ACC112 (cell line): ENCODE measurements around the gene DCP2.
"Not testable (repeated sequence)": the region's sequence is repeated elsewhere in the genome, so short reads cannot be mapped to it uniquely, and the experiment has no call there.

Source experiments
- H2AFZ ChIP-seq: fragments of 200-600 bp; sonication (generic); one replicate; pipeline ENCODE4 v1.6.0; 2017; ENCODE audit warnings: antibody characterized with exemption, low read length; ENCODE audit not compliant: unreplicated experiment
- H3K27ac ChIP-seq: fragments of 200-600 bp; sonication (generic); 2 replicates; pipeline ENCODE4 v1.5.1; 2014; ENCODE audit warnings: low read depth, mild to moderate bottlenecking, antibody characterized with exemption, low read length, moderate library complexity
- H3K27me3 ChIP-seq: fragments of 200-600 bp; sonication (generic); 2 replicates; pipeline ENCODE4 v1.6.1; 2014; ENCODE audit warnings: mild to moderate bottlenecking, antibody characterized with exemption, low read length, moderate library complexity, mixed read lengths; ENCODE audit not compliant: insufficient read depth
- H3K36me3 ChIP-seq: fragments of 200-600 bp; sonication (generic); 2 replicates; pipeline ENCODE4 v1.6.1; 2016; ENCODE audit warnings: mild to moderate bottlenecking, antibody characterized with exemption, low read length, moderate library complexity, mixed read lengths; ENCODE audit not compliant: insufficient read depth
- H3K4me1 ChIP-seq: fragments of 200-600 bp; sonication (generic); one replicate; pipeline ENCODE4 v1.6.1; 2016; ENCODE audit warnings: low read length, mixed read lengths; ENCODE audit not compliant: insufficient read depth, unreplicated experiment, control insufficient read depth
- H3K4me3 ChIP-seq: fragments of 200-600 bp; sonication (generic); 2 replicates; pipeline ENCODE4 v1.5.1; 2014; ENCODE audit warnings: mild to moderate bottlenecking, low read depth, low read length
- H3K79me2 ChIP-seq: fragments of 200-600 bp; sonication (generic); one replicate; pipeline ENCODE4 v1.6.0; 2016; ENCODE audit warnings: low read length; ENCODE audit not compliant: control insufficient read depth, unreplicated experiment, insufficient read depth

Gene DCP2

DNA sequence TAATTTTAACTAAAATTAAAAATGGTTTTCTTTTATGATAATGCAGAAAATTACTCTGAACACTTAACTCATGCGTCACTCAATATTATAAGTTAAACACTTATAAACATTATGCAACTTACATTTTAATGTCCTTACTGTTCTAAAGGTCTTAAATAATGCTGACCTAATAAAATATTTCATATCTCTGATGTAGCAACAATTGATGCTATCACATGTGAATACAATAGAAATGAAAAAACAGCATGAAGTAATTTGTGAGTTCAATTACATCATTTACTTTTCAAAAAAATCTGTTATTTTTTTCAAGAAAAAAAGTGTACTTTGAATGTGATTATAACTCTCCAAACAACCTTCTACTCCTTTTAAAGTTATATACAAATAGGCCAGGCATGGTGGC is 28.1 kb upstream of the DCP2 start:
- no peak overlapping the region for H2AFZ ChIP-seq
- H3K27me3 ChIP-seq: no peaks in the 10 kb centered on the region
- H3K27ac ChIP-seq: no peak overlapping the region
- H3K79me2 ChIP-seq: no peaks in the 10 kb centered on the region
- no peak overlapping the region for H3K4me3 ChIP-seq
- H3K4me1 ChIP-seq: no peaks in the 10 kb centered on the region
- no peaks in the 10 kb centered on the region for H3K36me3 ChIP-seq

DNA sequence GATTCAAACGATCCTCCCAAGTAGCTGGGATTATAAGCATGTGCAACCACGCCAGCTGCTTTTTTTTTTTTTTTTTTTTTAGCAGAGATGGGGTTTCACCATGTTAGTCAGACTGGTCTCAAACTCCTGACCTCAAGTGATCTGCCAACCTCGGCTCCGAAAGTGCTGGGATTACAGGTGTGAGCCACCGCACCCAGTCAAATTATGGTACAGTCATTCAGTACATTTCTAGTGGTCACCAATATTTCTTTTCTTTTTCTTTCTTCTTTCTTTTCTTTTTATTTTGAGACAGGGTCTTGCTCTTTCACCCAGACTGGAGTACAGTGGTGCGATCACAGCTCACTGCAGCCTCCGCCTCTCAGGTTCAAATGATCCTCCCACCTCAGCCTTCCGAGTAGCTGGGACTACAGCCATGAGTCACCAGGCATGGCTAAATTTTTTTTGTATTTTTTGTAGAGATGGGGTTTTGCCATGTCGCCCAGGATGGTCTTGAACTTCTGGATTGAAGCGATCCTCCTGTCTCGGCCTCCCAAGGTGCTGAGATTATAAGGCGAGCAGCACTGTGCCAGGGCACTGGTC is 25.4 kb upstream of the DCP2 start:
- no peak overlapping the region for H2AFZ ChIP-seq
- H3K27ac ChIP-seq: no peak overlapping the region
- H3K79me2 ChIP-seq: no peaks in the 10 kb centered on the region
- H3K36me3 ChIP-seq: no peaks in the 10 kb centered on the region
- H3K4me1 ChIP-seq: no peaks in the 10 kb centered on the region
- no peak overlapping the region for H3K4me3 ChIP-seq
- no peaks in the 10 kb centered on the region for H3K27me3 ChIP-seq

DNA sequence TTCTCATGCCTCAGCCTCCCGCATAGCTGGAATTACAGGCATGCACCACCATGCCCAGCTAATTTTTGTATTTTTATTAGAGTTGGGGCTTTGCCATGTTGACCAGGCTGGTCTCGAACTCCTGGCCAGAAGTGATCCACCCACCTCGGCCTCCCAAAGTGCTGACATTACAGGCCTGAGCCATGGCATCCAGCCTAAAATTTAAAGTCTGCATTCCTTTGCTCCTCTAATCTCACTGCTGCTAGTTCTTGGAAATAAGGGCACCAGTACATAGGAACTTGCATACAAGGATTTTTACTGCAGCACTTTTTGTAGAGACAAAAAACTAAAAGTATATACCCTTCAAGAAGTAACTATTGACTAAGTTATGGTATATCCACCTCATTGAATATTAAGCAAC is 20.0 kb upstream of the DCP2 start:
- H3K27me3 ChIP-seq: no peaks in the 10 kb centered on the region
- no peaks in the 10 kb centered on the region for H3K36me3 ChIP-seq
- H2AFZ ChIP-seq: no peak overlapping the region
- no peak overlapping the region for H3K4me3 ChIP-seq
- H3K4me1 ChIP-seq: peaks cover 41% of the 10 kb centered on the region
- H3K27ac ChIP-seq: no peak overlapping the region
- no peaks in the 10 kb centered on the region for H3K79me2 ChIP-seq

DNA sequence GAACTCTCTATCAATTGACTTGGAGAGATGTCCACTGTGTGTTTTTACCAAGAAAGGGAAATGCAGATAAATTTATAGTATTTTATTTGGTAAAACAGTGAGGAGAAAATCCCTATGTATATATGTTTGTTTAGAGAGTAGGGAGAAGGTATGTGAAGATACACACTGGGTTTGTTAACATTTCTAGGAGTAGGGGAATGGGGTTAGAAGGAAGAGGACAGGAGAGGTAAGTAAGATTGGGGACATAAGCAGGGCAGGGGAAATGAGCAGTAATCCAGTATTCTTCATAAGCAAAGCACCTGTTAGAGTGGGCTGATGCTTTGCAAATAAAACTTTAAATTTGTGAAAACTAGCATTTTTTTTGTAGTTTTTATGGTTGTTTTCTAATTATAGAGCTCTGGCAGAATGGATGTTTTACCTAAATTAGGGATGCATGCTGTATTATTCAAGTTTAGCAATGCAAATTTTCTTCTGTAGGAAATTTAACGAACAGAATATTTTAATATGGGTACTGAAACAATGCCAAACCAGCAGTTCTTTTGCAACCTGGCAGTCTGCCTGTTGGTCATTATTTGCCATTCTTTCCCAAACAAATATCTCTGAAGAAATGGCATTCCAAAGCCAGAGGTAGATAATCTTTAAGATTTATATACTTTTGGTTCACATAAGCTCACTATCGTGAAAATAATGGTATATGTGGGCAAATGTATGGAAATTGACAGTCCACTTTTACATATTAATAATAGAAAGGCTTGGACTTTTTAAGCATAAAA is 19.4 kb upstream of the DCP2 start:
- Histone ChIP-seq H3K27ac (no peak overlapping the region), H2AFZ (no peak overlapping the region), H3K79me2 (no peaks in the 10 kb centered on the region), H3K27me3 (no peaks in the 10 kb centered on the region), H3K36me3 (no peaks in the 10 kb centered on the region), H3K4me3 (no peak overlapping the region), H3K4me1 (peaks cover 41% of the 10 kb centered on the region)

DNA sequence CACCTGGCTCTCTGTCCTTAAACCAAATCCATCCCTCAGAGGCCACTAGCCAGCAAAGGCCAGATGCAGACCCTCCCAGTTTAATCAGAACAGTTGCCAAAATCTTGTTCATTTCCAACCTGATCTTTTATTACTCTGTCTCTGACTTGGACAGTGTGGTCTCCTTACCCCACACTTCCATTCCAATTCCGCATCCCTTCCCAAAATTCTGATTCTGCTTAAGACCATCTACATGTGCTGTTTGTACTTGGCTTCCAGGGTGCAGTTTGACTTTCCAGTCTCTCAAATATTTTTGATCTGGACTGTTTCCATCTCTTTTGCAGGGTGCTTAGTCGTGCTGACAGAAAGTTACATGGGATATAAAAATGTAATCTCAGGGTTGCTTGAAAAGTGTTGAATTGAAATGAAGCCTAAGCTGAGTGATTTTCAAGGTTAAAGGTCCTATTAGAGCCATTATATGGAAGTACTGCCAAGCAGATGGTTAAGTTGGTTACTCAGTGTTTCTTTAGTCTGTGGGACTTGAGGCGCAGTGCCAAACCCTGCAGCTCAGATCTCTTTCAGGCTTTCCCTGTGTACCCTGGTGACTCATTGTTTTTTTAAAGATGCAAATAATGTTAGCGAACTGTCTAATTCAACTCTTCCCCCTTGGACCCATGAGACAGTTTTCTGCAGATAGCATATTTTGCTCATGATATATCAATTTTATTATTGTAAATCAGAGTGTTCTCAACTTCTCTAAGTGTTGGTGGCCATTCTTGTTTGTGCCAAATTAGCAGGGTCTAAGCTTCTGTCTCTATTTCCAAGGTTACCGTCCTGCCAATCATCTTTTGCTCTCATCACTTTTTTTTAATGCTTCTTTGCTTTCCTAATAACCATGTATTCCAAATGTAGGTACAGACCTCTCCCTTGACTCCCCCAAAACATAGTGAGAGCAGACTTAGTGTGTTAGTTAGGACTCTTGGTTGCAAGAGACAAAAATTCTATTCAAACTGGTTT is 18.2 kb upstream of the DCP2 start:
- Histone ChIP-seq H3K79me2 (no peaks in the 10 kb centered on the region), H3K27me3 (no peaks in the 10 kb centered on the region), H3K27ac (peak overlapping the region; percentile 85), H3K4me3 (peak overlapping the region; percentile 53), H3K4me1 (peaks cover 46% of the 10 kb centered on the region), H3K36me3 (no peaks in the 10 kb centered on the region), H2AFZ (no peak overlapping the region)

DNA sequence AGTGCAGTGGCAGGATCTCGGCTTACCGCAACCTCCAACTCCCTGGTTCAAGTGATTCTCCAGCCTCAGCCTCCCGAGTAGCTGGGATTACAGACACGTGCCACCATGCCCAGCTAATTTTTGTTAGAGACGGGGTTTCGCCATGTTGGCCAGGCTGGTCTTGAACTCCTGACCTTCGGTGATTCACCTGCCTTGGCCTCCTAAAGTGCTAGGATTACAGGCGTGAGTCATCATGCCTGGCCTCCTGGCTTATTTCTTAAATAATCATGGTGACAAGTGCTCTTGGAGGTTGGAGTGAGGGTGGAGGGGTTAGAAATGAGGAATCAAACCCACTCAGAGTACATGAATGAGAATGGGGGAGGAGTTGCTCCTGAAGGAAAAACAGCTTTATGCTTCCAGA is 16.7 kb upstream of the DCP2 start:
- not testable (repeated sequence) for H3K79me2 ChIP-seq, H3K36me3 ChIP-seq, H2AFZ ChIP-seq, H3K27me3 ChIP-seq
- H3K4me1 ChIP-seq: peaks cover 53% of the 10 kb centered on the region
- H3K4me3 ChIP-seq: peak overlapping the region; percentile 30; the same call in 1 of the 2 replicates
- H3K27ac ChIP-seq: peak overlapping the region; percentile 85

DNA sequence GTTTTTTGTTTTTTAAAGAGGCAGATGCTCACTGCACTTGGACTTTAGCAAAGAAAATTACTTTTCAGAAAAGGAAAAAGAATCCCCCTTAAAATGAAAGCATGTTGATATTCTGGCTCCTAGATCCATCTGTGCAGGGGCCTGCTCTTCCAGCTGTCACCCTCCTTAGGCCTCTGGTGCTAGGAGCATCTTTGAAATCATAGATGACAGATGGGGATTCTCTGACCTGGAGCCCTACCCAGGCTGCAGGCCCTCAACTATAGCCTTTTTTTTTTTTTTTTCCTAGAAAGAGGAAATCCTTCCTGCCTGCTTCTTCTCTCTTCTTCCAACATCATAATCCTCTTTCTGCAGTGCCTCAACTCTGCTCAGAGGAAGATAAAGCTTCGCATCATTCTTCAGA is 16.3 kb upstream of the DCP2 start:
- Histone ChIP-seq H2AFZ (no peak overlapping the region), H3K79me2 (no peaks in the 10 kb centered on the region), H3K4me1 (peaks cover 53% of the 10 kb centered on the region), H3K27me3 (no peaks in the 10 kb centered on the region), H3K27ac (no peak overlapping the region; the same call in 1 of the 2 replicates), H3K4me3 (peak overlapping the region; percentile 30; the same call in 1 of the 2 replicates), H3K36me3 (no peaks in the 10 kb centered on the region)

DNA sequence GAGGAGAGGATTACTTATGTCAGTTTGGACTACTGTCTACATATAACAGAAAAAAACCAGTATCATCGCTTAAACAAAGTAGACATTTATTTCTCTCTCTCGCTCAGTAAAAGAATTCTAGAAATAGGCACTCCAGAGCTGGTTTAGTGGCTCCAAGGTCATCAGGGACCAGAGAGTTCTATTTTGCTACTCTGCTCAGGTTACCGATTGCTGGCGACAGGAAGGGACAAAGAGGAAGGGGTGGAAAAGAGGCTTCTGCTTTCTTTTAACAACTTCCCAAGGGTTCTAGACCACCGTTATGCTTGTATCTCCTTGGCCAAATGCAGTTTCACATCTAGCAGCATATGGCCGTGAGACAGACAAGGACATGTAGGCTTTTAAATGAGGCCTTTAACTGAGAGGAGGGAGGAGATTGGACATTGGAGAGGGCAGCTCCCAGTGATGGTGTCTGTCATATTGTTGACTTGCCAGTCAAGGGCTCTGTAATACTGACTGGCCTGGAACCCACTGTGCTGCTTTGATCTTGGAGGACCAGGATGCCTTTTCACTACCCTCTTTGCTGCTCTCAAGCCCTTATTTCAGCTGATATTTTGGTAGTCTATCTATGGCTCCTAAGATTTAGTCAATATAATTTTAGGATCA is 15.6 kb upstream of the DCP2 start:
- Histone ChIP-seq H3K4me1 (peaks cover 53% of the 10 kb centered on the region), H2AFZ (no peak overlapping the region)

DNA sequence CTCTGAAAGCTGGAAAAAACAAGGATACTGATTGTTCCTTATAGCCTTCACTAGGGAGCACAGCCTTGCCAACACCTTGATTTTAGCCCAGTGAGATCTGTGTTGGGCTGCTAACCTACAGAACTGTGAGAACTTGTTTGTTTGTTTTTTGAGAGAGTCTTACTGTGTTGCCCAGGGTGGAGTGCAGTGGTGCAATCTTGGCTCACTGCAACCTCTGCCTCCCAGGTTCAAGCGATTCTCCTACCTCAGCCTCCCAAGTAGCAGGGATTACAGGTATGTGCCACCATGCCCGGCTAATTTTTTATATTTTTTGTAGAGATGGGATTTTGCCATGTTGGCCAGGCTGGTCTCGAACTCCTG is 13.2 kb upstream of the DCP2 start:
- H2AFZ ChIP-seq: peak overlapping the region; percentile 22
- H3K4me3 ChIP-seq, H3K36me3 ChIP-seq, H3K27me3 ChIP-seq, H3K79me2 ChIP-seq: not testable (repeated sequence)
- H3K27ac ChIP-seq: peak overlapping the region; percentile 63; the same call in 1 of the 2 replicates
- H3K4me1 ChIP-seq: peaks cover 39% of the 10 kb centered on the region

More for the DNA sequence above, 15.6 kb upstream of the DCP2 start:
- Histone ChIP-seq H3K36me3 (no peaks in the 10 kb centered on the region), H3K27me3 (no peaks in the 10 kb centered on the region), H3K27ac (no peak overlapping the region), H3K79me2 (no peaks in the 10 kb centered on the region), H3K4me3 (no peak overlapping the region)

DNA sequence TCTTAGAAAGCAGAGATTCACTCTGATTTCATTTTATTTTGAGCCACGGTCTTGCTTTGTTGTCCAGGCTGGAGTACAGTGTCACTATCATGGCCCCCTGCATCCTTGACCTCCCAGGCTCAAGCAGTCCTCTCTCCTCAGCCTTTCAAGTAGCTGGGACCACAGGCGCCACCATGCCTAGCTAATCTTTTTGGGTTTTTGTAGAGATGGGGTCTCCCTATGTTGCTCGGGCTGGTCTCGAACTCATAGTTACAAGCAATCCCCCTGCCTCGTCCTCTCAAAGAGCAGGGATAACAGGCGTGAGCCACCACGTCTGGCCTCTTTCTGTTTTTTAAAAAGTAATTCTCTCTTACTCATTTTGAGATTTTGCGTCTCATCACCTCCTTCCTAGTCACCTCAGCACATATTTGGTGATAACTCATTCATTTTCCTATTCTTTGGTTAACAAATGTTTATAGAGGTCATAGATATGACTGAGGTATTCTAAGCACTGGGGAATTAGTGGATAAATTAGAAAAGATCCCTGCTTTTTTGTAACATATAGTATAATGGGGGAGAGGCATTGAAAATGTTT is 10.8 kb upstream of the DCP2 start:
- Histone ChIP-seq H3K4me1 (peaks cover 16% of the 10 kb centered on the region), H3K27me3 (no peaks in the 10 kb centered on the region), H3K4me3 (no peak overlapping the region), H3K36me3 (no peaks in the 10 kb centered on the region), H3K79me2 (no peaks in the 10 kb centered on the region), H2AFZ (no peak overlapping the region), H3K27ac (no peak overlapping the region)
